WTC11 (cell line): ENCODE results near the gene POMT2. TPM values are rescaled to one million over a fixed set of nuclear protein-coding genes. Genes with fewer than 3 reads are reported as not detected.

Experiments
- ATAC-seq: fragments of 200-7000 bp; cut with Tn5 transposase; 2 replicates; pipeline ENCODE4 v1.10.0; 2021; ENCODE audit warnings: mild to moderate bottlenecking, moderate library complexity
- CTCF ChIA-PET: fragments of 300-600 bp; sonication (Branson Sonifier 250); formaldehyde crosslinking; loops from one replicate; lab custom pipeline; 2021; ENCODE audit warnings: antibody characterized with exemption; lab: Charles Lee
- POLR2A ChIA-PET: fragments of 350-600 bp; sonication (Branson Sonifier 250); formaldehyde crosslinking; loops from one replicate; lab custom pipeline; 2021; ENCODE audit warnings: antibody characterized with exemption; lab: Charles Lee
- DNase-seq: peaks from one replicate; pipeline ENCODE4 v3.0.0; 2021; ENCODE audit warnings: low spot score
- H3K27ac Mint-ChIP-seq: 2 replicates; pipeline ENCODE4 v1.8.0; 2021; ENCODE audit warnings: mixed read lengths
- H3K27me3 Mint-ChIP-seq: 2 replicates; pipeline ENCODE4 v1.8.0; 2021; ENCODE audit warnings: low read depth, mild to moderate bottlenecking, moderate library complexity, mixed read lengths
- H3K36me3 Mint-ChIP-seq: 2 replicates; pipeline ENCODE4 v1.8.0; 2021; ENCODE audit warnings: mixed read lengths
- H3K4me1 Mint-ChIP-seq: 2 replicates; pipeline ENCODE4 v1.8.0; 2022; ENCODE audit warnings: mixed read lengths
- H3K4me3 Mint-ChIP-seq: 2 replicates; pipeline ENCODE4 v1.8.0; 2021; ENCODE audit warnings: mild to moderate bottlenecking, moderate library complexity, mixed read lengths
- H3K9me3 Mint-ChIP-seq: 2 replicates; pipeline ENCODE4 v1.8.0; 2021; ENCODE audit warnings: mixed read lengths
- ATF2 ChIP-seq: sonication (generic); formaldehyde crosslinking; IDR thresholded peaks from 2 replicates; pipeline ENCODE4 v1.8.1; 2022; ENCODE audit warnings: low read depth, missing genetic modification reagents, borderline replicate concordance
- CREM ChIP-seq: sonication (generic); formaldehyde crosslinking; IDR thresholded peaks from 2 replicates; pipeline ENCODE4 v1.8.1; 2022; ENCODE audit warnings: mild to moderate bottlenecking, missing genetic modification reagents, moderate library complexity
- CTCF ChIP-seq: fragments of 200-600 bp; IDR thresholded peaks from 2 replicates; pipeline ENCODE4 v1.8.0; 2022; ENCODE audit warnings: antibody characterized with exemption
- EMX1 ChIP-seq: fragments of 250-450 bp; sonication (Bioruptor Pico); IDR thresholded peaks from 2 replicates; pipeline ENCODE4 v1.8.0; 2021; ENCODE audit warnings: mild to moderate bottlenecking
- ERG ChIP-seq: fragments of 250-450 bp; sonication (Bioruptor Pico); IDR thresholded peaks from 2 replicates; pipeline ENCODE4 v1.8.0; 2021; ENCODE audit warnings: mild to moderate bottlenecking
- ESRRA ChIP-seq: sonication (generic); formaldehyde crosslinking; IDR thresholded peaks from 2 replicates; pipeline ENCODE4 v1.8.1; 2022; ENCODE audit warnings: mild to moderate bottlenecking, missing genetic modification reagents, borderline replicate concordance
- FOXJ3 ChIP-seq: sonication (generic); formaldehyde crosslinking; IDR thresholded peaks from 2 replicates; pipeline ENCODE4 v1.9.0; 2021; ENCODE audit warnings: missing genetic modification reagents, mild to moderate bottlenecking, borderline replicate concordance
- FOXP1 ChIP-seq: sonication (generic); formaldehyde crosslinking; IDR thresholded peaks from 2 replicates; pipeline ENCODE4 v1.8.0; 2022; ENCODE audit warnings: missing genetic modification reagents, mild to moderate bottlenecking, moderate library complexity, borderline replicate concordance
- HMGA2 ChIP-seq: fragments of 250-450 bp; sonication (Bioruptor Pico); IDR thresholded peaks from 2 replicates; pipeline ENCODE4 v1.4.0; 2021; ENCODE audit warnings: mild to moderate bottlenecking, moderate library complexity
- MXD4 ChIP-seq: fragments of 250-450 bp; sonication (Bioruptor Pico); IDR thresholded peaks from 2 replicates; pipeline ENCODE4 v1.8.0; 2021; ENCODE audit warnings: mild to moderate bottlenecking, moderate library complexity, borderline replicate concordance
- MYBL2 ChIP-seq: sonication (generic); formaldehyde crosslinking; IDR thresholded peaks from 2 replicates; pipeline ENCODE4 v1.8.1; 2023; ENCODE audit warnings: mild to moderate bottlenecking, moderate library complexity, missing genetic modification reagents
- NFYB ChIP-seq: sonication (generic); formaldehyde crosslinking; conservative IDR thresholded peaks from 2 replicates; pipeline ENCODE4 v1.8.0; 2022; ENCODE audit warnings: low read depth, missing genetic modification reagents
- NR2C2 ChIP-seq: sonication (generic); formaldehyde crosslinking; IDR thresholded peaks from 2 replicates; pipeline ENCODE4 v1.8.0; 2022; ENCODE audit warnings: mild to moderate bottlenecking, missing genetic modification reagents
- RORB ChIP-seq: fragments of 250-450 bp; sonication (Bioruptor Pico); IDR thresholded peaks from 2 replicates; pipeline ENCODE4 v1.9.0; 2021; ENCODE audit warnings: mild to moderate bottlenecking
- SOX15 ChIP-seq: fragments of 250-450 bp; sonication (Bioruptor Pico); IDR thresholded peaks from 2 replicates; pipeline ENCODE4 v1.9.0; 2021; ENCODE audit warnings: mild to moderate bottlenecking
- ZBTB21 ChIP-seq: sonication (generic); formaldehyde crosslinking; IDR thresholded peaks from 2 replicates; pipeline ENCODE4 v1.8.1; 2023; ENCODE audit warnings: mild to moderate bottlenecking, missing genetic modification reagents, borderline replicate concordance
- ZNF121 ChIP-seq: sonication (generic); formaldehyde crosslinking; IDR thresholded peaks from 2 replicates; pipeline ENCODE4 v1.8.0; 2023; ENCODE audit warnings: missing genetic modification reagents
- ZNF263 ChIP-seq: sonication (generic); formaldehyde crosslinking; IDR thresholded peaks from 2 replicates; pipeline ENCODE4 v1.8.1; 2022; ENCODE audit warnings: low read depth, mild to moderate bottlenecking, moderate library complexity, missing genetic modification reagents
- ZNF416 ChIP-seq: fragments of 250-450 bp; sonication (Bioruptor Pico); IDR thresholded peaks from 2 replicates; pipeline ENCODE4 v1.9.0; 2021; ENCODE audit warnings: mild to moderate bottlenecking, inconsistent platforms
- ZNF425 ChIP-seq: fragments of 250-450 bp; sonication (Bioruptor Pico); conservative IDR thresholded peaks from 2 replicates; pipeline ENCODE4 v1.9.0; 2021; ENCODE audit warnings: mild to moderate bottlenecking
- ZNF512 ChIP-seq: sonication (generic); formaldehyde crosslinking; IDR thresholded peaks from 2 replicates; pipeline ENCODE4 v1.8.1; 2022; ENCODE audit warnings: missing genetic modification reagents, borderline replicate concordance
- ZSCAN18 ChIP-seq: fragments of 250-450 bp; sonication (Bioruptor Pico); IDR thresholded peaks from 2 replicates; pipeline ENCODE4 v2.1.2; 2022; ENCODE audit warnings: mild to moderate bottlenecking, moderate library complexity
- total RNA-seq: library from RNA; stranded (reverse); gene quantifications from 3 replicates; pipeline ENCODE4 v1.2.3, GENCODE V29; 2021

The POMT2 gene
- total RNA-seq, 1 experiment from 2014 or later: 38.7 TPM

GRCh38 chr14:77286576-77286975, 34.1 kb downstream of the POMT2 start:
- DNase-seq: no peak
- CTCF ChIA-PET: no interaction called here

GRCh38 chr14:77284466-77284865, 36.2 kb downstream of the POMT2 start:
- TF ChIP-seq EMX1 (CRISPR knock-in tag): no peak
- no peak for TF ChIP-seq ESRRA (CRISPR knock-in tag)
- no peak for TF ChIP-seq ZSCAN18
- no peak for TF ChIP-seq CREM (CRISPR knock-in tag)
- TF ChIP-seq ZNF263 (CRISPR knock-in tag): no peak
- TF ChIP-seq FOXJ3 (CRISPR knock-in tag): no peak
- no peak for TF ChIP-seq ZNF121 (CRISPR knock-in tag)
- no peak for TF ChIP-seq MXD4
- TF ChIP-seq SOX15 (CRISPR knock-in tag): no peak
- no peak for TF ChIP-seq MYBL2 (CRISPR knock-in tag)
- TF ChIP-seq ZNF425 (CRISPR knock-in tag): no peak
- TF ChIP-seq ZBTB21 (CRISPR knock-in tag): no peak
- H3K4me1 Mint-ChIP-seq: no peaks in the 10 kb centered on the region
- H3K27ac Mint-ChIP-seq: no peak overlapping the region
- POLR2A ChIA-PET: no interaction called here
- H3K27me3 Mint-ChIP-seq: no peaks in the 10 kb centered on the region
- CTCF ChIA-PET: no interaction called here
- H3K9me3 Mint-ChIP-seq: no peaks in the 10 kb centered on the region
- DNase-seq (no peak), ATAC-seq (no peak)
- H3K4me3 Mint-ChIP-seq: no peak overlapping the region
- peaks cover 45% of the 10 kb centered on the region for H3K36me3 Mint-ChIP-seq

More at GRCh38 chr14:77286576-77286975, 34.1 kb downstream of the POMT2 start:
- no peaks in the 10 kb centered on the region for H3K9me3 Mint-ChIP-seq
- H3K36me3 Mint-ChIP-seq: peaks cover 43% of the 10 kb centered on the region
- ATAC-seq: no peak
- no peaks in the 10 kb centered on the region for H3K4me1 Mint-ChIP-seq
- no peak overlapping the region for H3K4me3 Mint-ChIP-seq
- no peak overlapping the region for H3K27ac Mint-ChIP-seq
- TF ChIP-seq FOXP1: no peak
- POLR2A ChIA-PET: no interaction called here
- H3K27me3 Mint-ChIP-seq: no peaks in the 10 kb centered on the region

- H3K36me3 Mint-ChIP-seq: peaks cover 48% of the 10 kb centered on the region
- no peaks in the 10 kb centered on the region for H3K4me1 Mint-ChIP-seq
- no peak overlapping the region for H3K4me3 Mint-ChIP-seq
- ATAC-seq: no peak
- H3K27me3 Mint-ChIP-seq: no peaks in the 10 kb centered on the region
- no peak overlapping the region for H3K27ac Mint-ChIP-seq
- POLR2A ChIA-PET: no interaction called here
- no peak for DNase-seq
- CTCF ChIA-PET: no interaction called here
- no peaks in the 10 kb centered on the region for H3K9me3 Mint-ChIP-seq
- TF ChIP-seq HMGA2 (CRISPR knock-in tag) (no peak), ERG (CRISPR knock-in tag) (no peak), ZNF416 (no peak), RORB (CRISPR knock-in tag) (no peak), NR2C2 (no peak), CTCF (no peak), NFYB (CRISPR knock-in tag) (no peak), ESRRA (CRISPR knock-in tag) (no peak), ATF2 (CRISPR knock-in tag) (no peak), ZNF425 (CRISPR knock-in tag) (no peak), ZNF512 (CRISPR knock-in tag) (no peak)
Observed at GRCh38 chr14:77284066-77284465, 36.6 kb downstream of the POMT2 start.
